Measurements from ENCODE around the gene LIPI. TPM values are rescaled to one million over a fixed set of nuclear protein-coding genes. Genes with fewer than 3 reads are reported as not detected.

LIPI gene
- total RNA-seq, 1 experiment from 2014 or later, result not detected

DNA sequence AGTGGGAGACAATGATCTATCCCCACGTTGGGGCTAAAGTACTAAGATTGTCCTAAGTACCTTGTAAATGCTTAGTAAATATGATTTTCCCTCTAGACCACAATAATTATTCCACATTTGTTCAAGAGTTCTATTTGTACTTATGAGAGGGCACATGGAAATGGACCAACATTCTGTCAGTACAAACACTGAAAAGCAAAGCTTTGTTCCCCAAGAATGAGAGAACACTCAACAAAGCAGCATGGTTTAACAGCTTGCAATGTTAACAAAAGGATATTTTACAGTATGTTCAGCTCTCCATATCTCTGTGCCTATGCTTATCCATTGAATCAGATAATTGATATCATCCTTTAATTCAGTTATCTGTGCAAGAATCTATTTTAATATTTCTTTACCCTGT is 40.6 kb upstream of the LIPI start:
- Mint-ChIP-seq H3K27ac (ENCODE audit: unreplicated experiment) (no peak overlapping the region), H3K27me3 (ENCODE audit: insufficient read depth, unreplicated experiment) (peaks cover 3% of the 10 kb centered on the region), H3K4me3 (ENCODE audit: unreplicated experiment) (no peak overlapping the region), H3K9me3 (ENCODE audit: unreplicated experiment) (peaks cover 21% of the 10 kb centered on the region), H3K4me1 (ENCODE audit: low read depth, unreplicated experiment) (peaks cover 7% of the 10 kb centered on the region), H3K36me3 (ENCODE audit: insufficient read depth, unreplicated experiment) (no peaks in the 10 kb centered on the region)
- Histone ChIP-seq H3K36me3 (ENCODE audit: control insufficient read depth, insufficient read depth, low read length) (no peaks in the 10 kb centered on the region), H3K4me3 (ENCODE audit: low read depth, low read length) (no peak overlapping the region), H3K9me3 (no peaks in the 10 kb centered on the region), H3K27me3 (replicated peaks; ENCODE audit: control insufficient read depth, insufficient read depth, low read length) (no peaks in the 10 kb centered on the region), H3K4me1 (no peaks in the 10 kb centered on the region)
- intact Hi-C loops (cut with micrococcal nuclease; ENCODE audit: unreplicated experiment), result loop anchor here (10.0 kb wide), 1 partner anchor 133 kb away; the partner anchor contains the start of gene HSPA13
- DNase-seq, result no peak
- ChIA-PET POLR2A (no interaction called here), CTCF (no interaction called here)
- BruUV-seq (replicated peaks), result no TSS peak
- TF ChIP-seq, protein P1, sequence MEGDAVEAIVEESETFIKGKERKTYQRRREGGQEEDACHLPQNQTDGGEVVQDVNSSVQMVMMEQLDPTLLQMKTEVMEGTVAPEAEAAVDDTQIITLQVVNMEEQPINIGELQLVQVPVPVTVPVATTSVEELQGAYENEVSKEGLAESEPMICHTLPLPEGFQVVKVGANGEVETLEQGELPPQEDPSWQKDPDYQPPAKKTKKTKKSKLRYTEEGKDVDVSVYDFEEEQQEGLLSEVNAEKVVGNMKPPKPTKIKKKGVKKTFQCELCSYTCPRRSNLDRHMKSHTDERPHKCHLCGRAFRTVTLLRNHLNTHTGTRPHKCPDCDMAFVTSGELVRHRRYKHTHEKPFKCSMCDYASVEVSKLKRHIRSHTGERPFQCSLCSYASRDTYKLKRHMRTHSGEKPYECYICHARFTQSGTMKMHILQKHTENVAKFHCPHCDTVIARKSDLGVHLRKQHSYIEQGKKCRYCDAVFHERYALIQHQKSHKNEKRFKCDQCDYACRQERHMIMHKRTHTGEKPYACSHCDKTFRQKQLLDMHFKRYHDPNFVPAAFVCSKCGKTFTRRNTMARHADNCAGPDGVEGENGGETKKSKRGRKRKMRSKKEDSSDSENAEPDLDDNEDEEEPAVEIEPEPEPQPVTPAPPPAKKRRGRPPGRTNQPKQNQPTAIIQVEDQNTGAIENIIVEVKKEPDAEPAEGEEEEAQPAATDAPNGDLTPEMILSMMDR (IDR thresholded peaks at IDR 0.05; ENCODE audit: insufficient read depth in 1 of 2, low read depth in 1 of 2, low read length in 1 of 2, severe bottlenecking in 1 of 2, unreplicated experiment in 1 of 2), result no peak

DNA sequence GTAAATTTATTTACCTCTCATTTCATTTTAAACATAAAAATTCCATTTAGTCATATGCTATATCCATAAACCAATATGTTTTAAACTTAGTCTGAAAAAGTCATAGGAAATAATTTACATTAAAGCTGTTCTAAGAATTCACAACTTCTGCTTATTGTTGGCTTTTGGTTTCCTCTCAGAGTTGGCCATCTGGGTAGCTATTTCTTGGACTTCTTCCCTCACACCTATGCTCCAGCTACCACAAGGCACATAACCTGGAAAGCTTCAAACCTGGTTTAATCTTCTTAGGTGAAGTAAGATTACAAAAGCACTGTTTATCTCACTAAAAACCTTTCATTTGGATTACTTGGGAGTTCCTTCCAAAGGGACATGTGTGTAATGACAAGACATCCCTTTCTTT is 35.0 kb upstream of the LIPI start:
- no peak for DNase-seq
- H3K27me3 ChIP-seq (replicated peaks; ENCODE audit: control insufficient read depth, insufficient read depth, low read length), result no peaks in the 10 kb centered on the region
- intact Hi-C loops (cut with micrococcal nuclease; ENCODE audit: unreplicated experiment), result no loop called here
- H3K4me3 ChIP-seq (ENCODE audit: low read depth, low read length), result no peak overlapping the region
- Mint-ChIP-seq H3K36me3 (ENCODE audit: insufficient read depth, unreplicated experiment) (no peaks in the 10 kb centered on the region), H3K9me3 (ENCODE audit: unreplicated experiment) (peaks cover 26% of the 10 kb centered on the region), H3K4me3 (ENCODE audit: unreplicated experiment) (no peak overlapping the region), H3K27me3 (ENCODE audit: insufficient read depth, unreplicated experiment) (peaks cover 3% of the 10 kb centered on the region), H3K4me1 (ENCODE audit: low read depth, unreplicated experiment) (peaks cover 11% of the 10 kb centered on the region), H3K27ac (ENCODE audit: unreplicated experiment) (no peak overlapping the region)
- H3K9me3 ChIP-seq, result no peaks in the 10 kb centered on the region
- no TSS peak for BruUV-seq (replicated peaks)
- POLR2A ChIA-PET, result no interaction called here
- H3K4me1 ChIP-seq, result no peaks in the 10 kb centered on the region
- CTCF ChIA-PET, result no interaction called here
- TF ChIP-seq, protein P1 (IDR thresholded peaks at IDR 0.05; ENCODE audit: insufficient read depth in 1 of 2, low read depth in 1 of 2, low read length in 1 of 2, severe bottlenecking in 1 of 2, unreplicated experiment in 1 of 2), result no peak
- no peaks in the 10 kb centered on the region for H3K36me3 ChIP-seq (ENCODE audit: control insufficient read depth, insufficient read depth, low read length)

DNA sequence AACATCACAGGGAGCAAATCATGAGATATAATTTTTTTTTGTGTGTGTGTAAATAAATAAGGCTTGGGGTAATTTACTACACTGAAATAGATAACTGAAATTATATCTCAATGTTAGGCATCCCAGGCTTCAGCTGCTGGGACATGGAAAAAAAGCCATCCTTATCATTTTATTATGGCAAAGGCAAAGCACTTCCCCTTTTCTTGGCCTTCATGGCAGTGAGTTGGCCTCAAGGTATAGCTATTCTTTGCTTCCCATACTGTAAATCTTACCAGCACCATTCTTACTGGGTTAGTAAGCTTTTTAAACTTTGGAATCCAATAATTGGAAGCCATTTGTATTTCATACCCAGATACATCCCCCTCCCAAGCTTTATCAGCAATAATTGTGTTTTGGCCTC is 34.2 kb upstream of the LIPI start:
- H3K4me1 ChIP-seq, result no peaks in the 10 kb centered on the region
- ChIA-PET POLR2A (no interaction called here), CTCF (no interaction called here)
- Mint-ChIP-seq H3K4me3 (ENCODE audit: unreplicated experiment) (no peak overlapping the region), H3K27ac (ENCODE audit: unreplicated experiment) (no peak overlapping the region), H3K36me3 (ENCODE audit: insufficient read depth, unreplicated experiment) (no peaks in the 10 kb centered on the region), H3K27me3 (ENCODE audit: insufficient read depth, unreplicated experiment) (peaks cover 3% of the 10 kb centered on the region), H3K4me1 (ENCODE audit: low read depth, unreplicated experiment) (peaks cover 12% of the 10 kb centered on the region), H3K9me3 (ENCODE audit: unreplicated experiment) (peaks cover 27% of the 10 kb centered on the region)
- H3K27me3 ChIP-seq (replicated peaks; ENCODE audit: control insufficient read depth, insufficient read depth, low read length), result no peaks in the 10 kb centered on the region
- intact Hi-C loops (cut with micrococcal nuclease; ENCODE audit: unreplicated experiment), result no loop called here
- TF ChIP-seq, protein P1 (IDR thresholded peaks at IDR 0.05; ENCODE audit: insufficient read depth in 1 of 2, low read depth in 1 of 2, low read length in 1 of 2, severe bottlenecking in 1 of 2, unreplicated experiment in 1 of 2), result no peak
- no TSS peak for BruUV-seq (replicated peaks)
- H3K9me3 ChIP-seq, result no peaks in the 10 kb centered on the region
- DNase-seq, result no peak
- H3K4me3 ChIP-seq (ENCODE audit: low read depth, low read length), result no peak overlapping the region
- H3K36me3 ChIP-seq (ENCODE audit: control insufficient read depth, insufficient read depth, low read length), result no peaks in the 10 kb centered on the region
